Progenitor cell of endocrine pancreas (in vitro differentiated cells): ENCODE measurements around the gene TRIL. TPM values are rescaled to one million over a fixed set of nuclear protein-coding genes. Genes with fewer than 3 reads are reported as not detected.

Source experiments
- DNase-seq: peaks from one replicate; pipeline ENCODE4 v3.0.0; 2021; ENCODE audit warnings: low spot score; ENCODE audit not compliant: unreplicated experiment
- H3K27ac Mint-ChIP-seq: 2 replicates; pipeline ENCODE4 v1.8.0; 2021; ENCODE audit warnings: mild to moderate bottlenecking, moderate library complexity, mixed read lengths
- H3K27me3 Mint-ChIP-seq: 2 replicates; pipeline ENCODE4 v1.8.0; 2021; ENCODE audit warnings: mixed read lengths
- H3K36me3 Mint-ChIP-seq: 2 replicates; pipeline ENCODE4 v1.8.0; 2022; ENCODE audit warnings: mixed read lengths; ENCODE audit not compliant: insufficient read depth
- H3K4me1 Mint-ChIP-seq: 2 replicates; pipeline ENCODE4 v1.8.0; 2021; ENCODE audit warnings: low read depth, mixed read lengths
- H3K4me3 Mint-ChIP-seq: 2 replicates; pipeline ENCODE4 v1.8.0; 2021; ENCODE audit warnings: low read depth, mild to moderate bottlenecking, moderate library complexity, mixed read lengths
- H3K9me3 Mint-ChIP-seq: 2 replicates; pipeline ENCODE4 v1.8.0; 2021; ENCODE audit warnings: low read depth, mixed read lengths
- CTCF ChIP-seq: fragments of 200-600 bp; sonication (generic); IDR thresholded peaks from one replicate; pipeline ENCODE4 v1.5.0; 2021; ENCODE audit warnings: antibody characterized with exemption, mild to moderate bottlenecking; ENCODE audit not compliant: unreplicated experiment
- total RNA-seq: library from RNA; stranded (reverse); gene quantifications from 2 replicates; pipeline ENCODE4 v1.2.1, GENCODE V29; 2021

Gene TRIL
- total RNA-seq, 1 donor from 2014 or later, result 8.0 TPM

DNA sequence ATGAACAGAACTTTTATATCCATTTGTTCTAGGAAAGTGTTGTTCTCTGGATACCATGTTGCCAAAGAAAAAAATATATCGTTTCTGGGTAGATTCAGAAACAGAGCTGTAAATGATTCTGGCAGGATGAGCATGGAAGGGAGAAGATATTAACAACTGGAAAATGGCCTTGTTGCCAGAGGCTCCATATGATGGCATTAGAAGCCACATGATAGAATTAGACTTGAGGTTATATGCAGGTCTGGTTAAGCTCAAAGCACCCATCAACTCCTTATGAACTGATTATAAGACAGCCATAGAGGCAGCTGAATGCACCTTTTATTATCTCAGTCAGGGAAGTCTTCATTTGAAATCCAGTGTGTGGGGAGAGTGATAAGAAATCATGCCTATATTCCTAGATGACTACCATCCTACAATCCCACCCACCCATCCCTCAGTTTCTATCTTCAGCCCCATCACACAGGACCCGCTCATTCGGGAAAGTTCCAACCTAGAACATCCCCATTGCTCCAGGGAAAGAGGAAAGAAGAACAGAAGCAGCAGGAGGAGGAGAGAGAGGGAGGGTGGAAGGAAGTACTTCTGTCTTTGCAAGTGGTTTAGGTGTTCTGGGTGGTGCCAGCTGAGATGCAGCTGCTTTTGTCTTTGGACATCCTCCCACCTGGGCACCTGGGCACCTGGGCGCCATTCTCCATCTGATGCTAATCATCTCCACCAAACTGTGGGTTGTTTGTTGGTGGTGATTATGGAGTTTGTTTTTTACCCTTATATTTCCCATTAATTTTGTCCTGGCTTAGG lies 25.5 kb upstream of the TRIL start:
- no peak for TF ChIP-seq CTCF
- Mint-ChIP-seq H3K36me3 (no peaks in the 10 kb centered on the region), H3K27ac (no peak overlapping the region), H3K4me1 (peaks cover 13% of the 10 kb centered on the region), H3K4me3 (no peak overlapping the region), H3K9me3 (no peaks in the 10 kb centered on the region), H3K27me3 (peaks cover 10% of the 10 kb centered on the region)
- DNase-seq, result no peak

DNA sequence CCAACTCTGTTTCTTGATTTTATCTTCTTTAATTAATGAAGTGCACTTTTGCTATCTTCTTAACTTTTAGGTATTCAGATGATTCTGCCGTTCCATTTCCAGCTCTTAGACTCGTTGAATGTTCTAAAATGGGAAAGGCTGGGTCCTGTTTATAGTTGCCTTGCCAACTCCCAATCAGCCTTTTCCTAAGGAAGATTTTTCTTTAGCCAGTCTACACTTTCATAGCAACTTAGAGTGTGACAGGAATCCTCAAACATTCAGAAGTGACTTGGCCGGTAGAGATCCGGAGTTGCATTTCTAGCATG lies 23.0 kb upstream of the TRIL start:
- H3K36me3 Mint-ChIP-seq, result no peaks in the 10 kb centered on the region
- H3K9me3 Mint-ChIP-seq, result no peaks in the 10 kb centered on the region
- H3K4me1 Mint-ChIP-seq, result peaks cover 5% of the 10 kb centered on the region
- no peak overlapping the region for H3K27ac Mint-ChIP-seq
- no peak overlapping the region for H3K4me3 Mint-ChIP-seq
- TF ChIP-seq CTCF, result no peak
- peaks cover under 1% of the 10 kb centered on the region for H3K27me3 Mint-ChIP-seq
- DNase-seq, result no peak

DNA sequence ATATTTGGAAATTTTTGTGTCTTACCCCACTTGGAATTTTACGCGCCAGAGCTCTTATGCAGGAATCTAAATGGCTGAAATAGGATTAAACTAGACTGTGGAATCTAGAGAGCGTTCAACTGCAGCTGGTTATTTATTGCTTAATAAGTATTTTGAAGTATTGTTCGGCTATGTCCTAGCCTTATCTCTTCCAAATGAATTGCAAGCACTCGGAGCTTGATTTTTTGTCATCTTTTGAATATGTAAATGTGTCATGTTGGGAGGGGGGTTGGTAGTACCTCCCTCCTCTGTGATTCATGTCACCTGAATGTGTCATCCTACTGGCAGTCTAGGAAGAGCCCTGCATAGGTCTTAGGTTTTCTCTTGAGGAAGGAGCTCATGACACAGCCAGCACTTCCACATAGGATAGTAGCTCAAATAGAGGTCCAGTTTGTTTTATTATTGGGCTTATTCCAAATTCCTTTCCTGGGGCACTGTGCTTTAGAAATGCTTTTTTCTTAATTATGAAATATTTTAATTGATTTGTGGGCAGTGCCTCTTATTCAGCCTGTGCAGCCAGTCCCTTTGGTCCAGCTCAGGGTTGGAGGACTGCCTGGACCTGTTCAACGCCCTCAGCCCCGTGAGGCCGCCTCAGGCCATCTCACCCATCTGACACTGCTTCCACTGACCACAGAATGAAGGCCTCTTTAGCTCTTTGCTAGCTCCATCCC lies 22.5 kb upstream of the TRIL start:
- no peak for DNase-seq
- no peaks in the 10 kb centered on the region for H3K9me3 Mint-ChIP-seq
- H3K36me3 Mint-ChIP-seq, result no peaks in the 10 kb centered on the region
- H3K27me3 Mint-ChIP-seq, result no peaks in the 10 kb centered on the region
- no peak for TF ChIP-seq CTCF
- H3K27ac Mint-ChIP-seq, result no peak overlapping the region
- H3K4me3 Mint-ChIP-seq, result no peak overlapping the region
- peaks cover 2% of the 10 kb centered on the region for H3K4me1 Mint-ChIP-seq

DNA sequence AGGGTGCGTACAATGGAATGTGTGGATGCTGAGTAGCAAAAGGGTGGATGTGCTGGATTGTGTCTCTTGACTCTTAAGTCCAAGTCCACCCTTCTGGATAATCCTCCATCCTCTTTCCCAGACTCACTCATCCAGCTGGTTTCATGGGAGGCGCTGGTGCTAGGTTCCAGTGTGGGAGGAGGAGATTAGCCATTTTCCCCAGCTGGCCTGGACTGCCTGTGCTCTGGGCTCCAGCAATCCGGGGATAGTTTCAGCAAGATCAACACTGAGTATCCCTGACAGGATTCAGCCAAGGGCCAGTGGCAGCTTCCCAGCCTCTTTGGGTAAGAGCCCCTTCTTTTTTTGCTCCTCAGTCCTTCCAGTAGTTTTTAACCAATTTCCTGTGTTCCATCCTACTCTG lies 21.6 kb upstream of the TRIL start:
- Mint-ChIP-seq H3K9me3 (no peaks in the 10 kb centered on the region), H3K36me3 (no peaks in the 10 kb centered on the region), H3K4me1 (no peaks in the 10 kb centered on the region), H3K27me3 (no peaks in the 10 kb centered on the region), H3K27ac (no peak overlapping the region), H3K4me3 (no peak overlapping the region)
- no peak for DNase-seq
- no peak for TF ChIP-seq CTCF

- H3K27ac Mint-ChIP-seq, result no peak overlapping the region
- peaks cover 1% of the 10 kb centered on the region for H3K36me3 Mint-ChIP-seq
- H3K27me3 Mint-ChIP-seq, result no peaks in the 10 kb centered on the region
- peaks cover 10% of the 10 kb centered on the region for H3K9me3 Mint-ChIP-seq
- DNase-seq, result no peak
- H3K4me1 Mint-ChIP-seq, result no peaks in the 10 kb centered on the region
- no peak for TF ChIP-seq CTCF
- no peak overlapping the region for H3K4me3 Mint-ChIP-seq
Observed at GRCh38 chr7:28977881-28978280, 19.8 kb upstream of the TRIL start.
